SH-SY5Y (cell line): ENCODE measurements around the gene AIRE.

Experiments
- GATA2 ChIP-seq: IDR thresholded peaks from 2 replicates; pipeline ENCODE4 v1.6.1; 2011; ENCODE audit warnings: mild to moderate bottlenecking, low read depth, low read length
- GATA3 ChIP-seq: IDR thresholded peaks from 2 replicates; pipeline ENCODE4 v1.6.1; 2011; ENCODE audit warnings: low read depth, mild to moderate bottlenecking, low read length, moderate library complexity

GRCh38 chr21:44267655-44268142 lies 18.0 kb upstream of the AIRE start:
- TF ChIP-seq GATA3: no peak
- TF ChIP-seq GATA2: no peak
